Ectodermal cell (in vitro differentiated cells): ENCODE results near the gene GSG1L.

Source experiments
- H3K27ac ChIP-seq: 2 replicates; pipeline ENCODE4 v1.7.0; 2013; ENCODE audit warnings: mild to moderate bottlenecking, low read depth, low read length; ENCODE audit not compliant: insufficient read depth, poor library complexity, severe bottlenecking
- H3K27me3 ChIP-seq: 2 replicates; pipeline ENCODE4 v1.7.0; 2013; ENCODE audit warnings: mild to moderate bottlenecking, low read length; ENCODE audit not compliant: insufficient read depth, control insufficient read depth, poor library complexity, severe bottlenecking
- H3K36me3 ChIP-seq: one replicate; pipeline ENCODE4 v1.7.0; 2013; ENCODE audit warnings: low read length; ENCODE audit not compliant: control insufficient read depth, insufficient read depth
- H3K4me1 ChIP-seq: one replicate; pipeline ENCODE4 v1.7.0; 2013; ENCODE audit warnings: low read length; ENCODE audit not compliant: control insufficient read depth, insufficient read depth
- H3K4me3 ChIP-seq: 2 replicates; pipeline ENCODE4 v1.7.0; 2013; ENCODE audit warnings: low read depth, low read length, control low read depth; ENCODE audit not compliant: insufficient read depth
- H3K9me3 ChIP-seq: 2 replicates; pipeline ENCODE4 v1.7.0; 2013; ENCODE audit warnings: mild to moderate bottlenecking, low read length, moderate library complexity; ENCODE audit not compliant: control insufficient read depth
- WGBS, 2 experiments: methylation state at CpG; one replicate each; pipeline ENCODE4 v1.1.7; 2013; ENCODE audit warnings: missing lambda C conversion rate in 2 of 2; 5-methylcytosine and 5-hydroxymethylcytosine counted together

Gene GSG1L

GRCh38 chr16:27805828-27806351 lies 257.6 kb downstream of the GSG1L start:
- H3K36me3 ChIP-seq = no peaks in the 10 kb centered on the region
- no peaks in the 10 kb centered on the region for H3K4me1 ChIP-seq
- WGBS, 2 experiments = 48 to 57% methylated on average over 5 of the region's 5 CpGs
- no peak overlapping the region for H3K27ac ChIP-seq
- no peak overlapping the region for H3K4me3 ChIP-seq
- H3K9me3 ChIP-seq = no peaks in the 10 kb centered on the region
- no peaks in the 10 kb centered on the region for H3K27me3 ChIP-seq

DNA sequence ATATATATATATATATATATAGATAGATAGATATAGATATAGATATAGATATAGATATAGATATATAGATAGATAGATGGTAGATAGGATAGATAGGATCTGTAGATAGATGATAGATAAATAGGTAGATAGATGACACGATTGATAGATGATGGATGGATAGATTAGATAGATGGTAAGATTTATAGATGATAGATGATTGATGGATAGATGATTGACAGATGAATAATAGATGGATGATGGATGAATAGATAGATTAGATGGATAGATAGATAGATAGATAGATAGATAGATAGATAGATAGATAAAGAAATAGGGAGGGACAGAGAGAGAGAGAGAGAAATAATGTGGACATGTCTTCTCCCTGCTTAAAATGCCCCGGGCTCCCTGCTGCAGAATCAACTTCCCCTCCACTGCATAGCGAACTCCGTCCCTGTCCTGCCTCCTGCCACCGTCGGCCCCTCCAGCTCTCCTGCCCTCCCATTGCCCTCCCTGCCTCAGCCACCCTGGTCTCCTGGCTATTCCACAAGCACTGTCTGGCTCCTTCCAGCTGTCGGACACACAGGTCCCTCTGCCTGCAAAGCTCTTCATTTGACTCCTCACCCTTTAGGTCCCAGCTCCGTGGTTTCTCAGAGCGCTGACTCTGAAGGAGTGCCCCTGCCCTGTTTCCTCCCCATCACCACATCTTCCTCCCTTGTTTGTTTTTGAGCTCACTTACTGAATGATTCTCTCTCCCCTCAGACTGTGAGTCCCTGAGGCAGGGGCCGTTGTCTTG lies 259.6 kb downstream of the GSG1L start:
- 27 to 28% methylated on average over 10 of the region's 10 CpGs for WGBS, 2 experiments
- no peaks in the 10 kb centered on the region for H3K27me3 ChIP-seq

DNA sequence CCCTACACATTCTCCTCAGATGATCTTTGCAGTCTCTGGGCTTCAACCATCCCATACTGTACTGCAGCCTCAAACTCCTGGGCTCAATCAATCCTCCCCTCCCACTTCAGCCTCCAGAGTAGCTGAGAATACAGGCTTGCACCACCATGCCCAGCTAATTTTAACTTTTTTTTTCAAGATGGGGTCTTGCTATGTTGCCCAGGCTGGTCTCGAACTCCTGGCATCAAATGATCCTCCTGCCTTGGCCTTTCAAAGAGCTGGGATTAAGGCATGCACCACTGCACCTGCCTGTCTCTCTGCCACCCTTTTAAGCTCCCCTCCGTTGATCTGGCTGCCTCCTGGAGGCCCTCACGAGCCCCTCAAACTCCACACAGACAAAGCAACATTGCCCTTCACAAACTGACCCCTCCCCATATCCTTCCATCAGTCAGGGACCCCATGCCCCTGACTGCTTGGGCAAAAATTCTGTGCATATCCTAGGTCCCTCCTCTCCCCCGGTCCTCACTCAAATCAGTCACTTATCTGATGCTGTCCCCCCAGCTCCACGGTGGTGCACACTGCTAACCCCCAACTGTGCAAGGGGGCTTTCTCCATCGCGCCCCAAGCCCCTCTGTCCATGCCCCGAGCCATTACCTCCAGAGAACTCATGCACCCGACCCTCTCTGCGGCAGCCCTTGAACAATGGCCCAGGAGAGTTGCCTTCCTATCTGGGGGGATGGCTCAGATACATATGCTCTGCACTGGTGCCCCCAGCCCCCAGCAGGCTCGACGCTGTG lies 260.7 kb downstream of the GSG1L start:
- no peaks in the 10 kb centered on the region for H3K36me3 ChIP-seq
- no peaks in the 10 kb centered on the region for H3K9me3 ChIP-seq
- 79 to 83% methylated on average over 12 of the region's 12 CpGs for WGBS, 2 experiments
- no peak overlapping the region for H3K4me3 ChIP-seq
- no peaks in the 10 kb centered on the region for H3K27me3 ChIP-seq
- no peak overlapping the region for H3K27ac ChIP-seq
- H3K4me1 ChIP-seq = no peaks in the 10 kb centered on the region

More for the DNA sequence above, 259.6 kb downstream of the GSG1L start:
- H3K4me1 ChIP-seq = no peaks in the 10 kb centered on the region
- no peaks in the 10 kb centered on the region for H3K9me3 ChIP-seq
- H3K36me3 ChIP-seq = no peaks in the 10 kb centered on the region
- H3K4me3 ChIP-seq = no peak overlapping the region
- H3K27ac ChIP-seq = no peak overlapping the region

DNA sequence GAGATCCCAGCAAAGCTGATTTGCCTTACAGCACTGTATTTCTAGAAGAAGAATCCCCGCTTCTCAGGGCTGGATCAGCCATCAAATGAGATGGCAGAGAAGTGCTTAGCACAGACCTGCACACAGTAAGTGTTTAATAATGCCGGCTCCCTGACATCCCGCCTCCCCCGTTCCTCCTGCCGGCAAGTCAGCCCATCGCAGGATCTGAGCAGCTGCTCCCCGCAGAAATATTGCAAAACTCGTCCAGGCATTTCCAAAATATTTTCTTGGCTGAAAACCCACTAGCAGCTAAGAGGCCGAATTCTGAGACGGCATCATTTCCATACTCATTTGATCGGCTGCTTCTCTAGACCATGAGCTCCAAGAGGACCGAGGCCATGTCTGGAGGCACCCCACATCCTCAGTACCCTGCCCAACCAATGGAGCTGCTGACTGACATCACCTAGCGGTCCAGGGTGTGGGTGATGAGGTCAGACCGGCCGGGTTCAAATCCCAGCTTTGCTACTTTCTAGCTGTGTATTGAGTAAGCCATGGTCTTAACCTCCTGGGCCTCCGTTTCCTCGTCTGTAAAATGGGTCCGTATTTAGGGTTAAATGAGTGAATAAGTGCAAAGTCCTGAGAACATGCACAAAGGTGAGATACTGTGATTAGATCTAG lies 262.1 kb downstream of the GSG1L start:
- Histone ChIP-seq H3K27ac (no peak overlapping the region), H3K9me3 (no peaks in the 10 kb centered on the region), H3K4me3 (no peak overlapping the region), H3K36me3 (no peaks in the 10 kb centered on the region), H3K27me3 (no peaks in the 10 kb centered on the region), H3K4me1 (no peaks in the 10 kb centered on the region)
- 91 to 92% methylated on average over 18 of the region's 18 CpGs for whole genome bisulfite sequencing, 2 experiments

- 89 to 90% methylated on average over 9 of the region's 9 CpGs for WGBS, 2 experiments
- H3K36me3 ChIP-seq = no peaks in the 10 kb centered on the region
- no peak overlapping the region for H3K4me3 ChIP-seq
- H3K4me1 ChIP-seq = no peaks in the 10 kb centered on the region
- no peaks in the 10 kb centered on the region for H3K27me3 ChIP-seq
- H3K9me3 ChIP-seq = no peaks in the 10 kb centered on the region
- no peak overlapping the region for H3K27ac ChIP-seq
Measured at GRCh38 chr16:27800817-27801216, 262.7 kb downstream of the GSG1L start.

- Histone ChIP-seq H3K36me3 (no peaks in the 10 kb centered on the region), H3K27me3 (no peaks in the 10 kb centered on the region), H3K4me3 (no peak overlapping the region), H3K4me1 (no peaks in the 10 kb centered on the region), H3K27ac (no peak overlapping the region), H3K9me3 (no peaks in the 10 kb centered on the region)
- WGBS, 2 experiments = 90 to 91% methylated on average over 8 of the region's 8 CpGs
Measured at GRCh38 chr16:27799896-27800295, 263.6 kb downstream of the GSG1L start.

DNA sequence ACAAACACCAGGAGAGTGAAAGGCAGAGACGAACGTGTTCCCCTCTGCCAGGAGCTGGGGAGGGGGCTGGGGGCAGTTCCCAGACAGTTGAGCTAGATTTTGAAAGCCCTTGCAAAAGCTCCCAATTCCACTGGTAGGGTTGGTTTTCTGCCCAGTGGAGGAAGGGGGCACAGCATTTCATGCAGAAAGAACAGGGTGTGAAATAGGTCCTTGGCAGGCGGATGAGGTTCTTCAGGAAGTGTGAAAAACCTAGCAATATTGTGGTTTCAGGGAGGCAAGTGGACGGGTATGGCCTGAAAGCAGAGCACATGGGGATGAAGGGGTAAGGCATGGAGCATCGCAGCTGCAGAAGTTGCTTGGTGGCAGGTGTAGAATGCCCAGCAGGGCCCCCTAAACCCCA lies 265.3 kb downstream of the GSG1L start:
- H3K27ac ChIP-seq = no peak overlapping the region
- WGBS, 2 experiments = 85 to 91% methylated on average over 5 of the region's 5 CpGs
- no peaks in the 10 kb centered on the region for H3K4me1 ChIP-seq
- H3K27me3 ChIP-seq = no peaks in the 10 kb centered on the region
- no peaks in the 10 kb centered on the region for H3K36me3 ChIP-seq
- H3K9me3 ChIP-seq = no peaks in the 10 kb centered on the region
- no peak overlapping the region for H3K4me3 ChIP-seq

DNA sequence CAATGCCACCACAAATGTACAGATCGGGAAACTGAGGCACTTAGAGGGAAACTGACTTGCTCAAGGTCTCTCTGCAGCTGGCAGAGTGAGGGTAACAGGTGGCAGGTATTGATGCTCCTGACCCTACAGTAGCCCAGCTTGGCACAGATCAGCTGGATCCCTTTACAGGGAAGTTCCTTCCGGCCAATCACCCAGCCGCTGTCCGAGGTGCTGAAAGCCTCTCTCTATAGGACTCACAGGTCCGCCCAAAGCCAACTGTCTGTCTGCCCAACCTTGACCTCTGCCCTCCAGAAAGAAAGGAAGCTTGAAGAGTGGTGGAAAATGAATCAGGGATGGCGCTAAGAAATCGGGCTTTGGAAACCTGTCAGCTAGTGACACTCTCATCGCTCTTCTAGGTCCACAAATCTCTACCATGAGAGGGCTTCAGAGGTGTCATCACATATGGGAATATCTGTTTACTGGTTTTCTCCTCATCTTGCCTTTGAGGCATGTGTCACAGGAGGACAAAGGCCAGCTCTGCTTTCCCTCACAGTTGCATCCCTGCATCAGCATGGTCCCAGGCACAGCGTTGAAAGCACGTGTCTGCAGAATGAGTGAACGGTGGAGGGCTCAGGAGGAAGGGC lies 267.4 kb downstream of the GSG1L start:
- Histone ChIP-seq H3K4me3 (no peak overlapping the region), H3K36me3 (no peaks in the 10 kb centered on the region), H3K9me3 (no peaks in the 10 kb centered on the region), H3K27me3 (no peaks in the 10 kb centered on the region), H3K4me1 (no peaks in the 10 kb centered on the region), H3K27ac (no peak overlapping the region)
- WGBS, 2 experiments = 52 to 56% methylated on average over 11 of the region's 11 CpGs

DNA sequence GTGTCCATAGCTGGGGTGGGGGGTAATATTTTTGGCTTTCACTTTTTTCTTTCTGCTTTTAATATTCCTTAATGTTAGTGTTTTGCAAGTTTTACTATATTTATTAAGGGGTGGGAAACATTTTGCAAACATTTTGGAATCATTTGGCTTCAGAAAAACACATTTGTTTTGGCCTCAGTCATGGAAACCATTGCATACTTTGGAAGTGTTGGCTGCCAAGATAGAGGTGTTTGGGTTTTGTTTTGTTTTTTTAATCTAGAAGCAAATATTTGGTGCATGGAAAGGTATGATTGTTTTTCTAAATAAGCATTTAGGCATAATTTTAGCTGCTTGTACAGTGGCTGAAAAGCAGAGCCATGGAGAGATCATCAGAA lies 270.3 kb downstream of the GSG1L start:
- Histone ChIP-seq H3K36me3 (no peaks in the 10 kb centered on the region), H3K27me3 (no peaks in the 10 kb centered on the region), H3K4me1 (no peaks in the 10 kb centered on the region), H3K4me3 (no peak overlapping the region), H3K27ac (no peak overlapping the region), H3K9me3 (no peaks in the 10 kb centered on the region)
